ENCODE measurements around the gene POU6F2. TPM values are rescaled to one million over a fixed set of nuclear protein-coding genes. Genes with fewer than 3 reads are reported as not detected.

The POU6F2 gene
- total RNA-seq, 2 experiments from 2014 or later = not detected

GRCh38 chr7:38975944-38976392 is 1.7 kb upstream of the POU6F2 start:
- no peak overlapping the region for H3K4me3 Mint-ChIP-seq
- peaks cover 30% of the 10 kb centered on the region for H3K27me3 Mint-ChIP-seq
- ChIA-PET CTCF (no interaction called here), POLR2A (no interaction called here)
- TF ChIP-seq CTCF (IDR thresholded peaks at IDR 0.05) = no peak
- DNase-seq = no peak
- no peak for ATAC-seq
- no peaks in the 10 kb centered on the region for H3K4me1 Mint-ChIP-seq (ENCODE audit: low read depth)
- intact Hi-C loops (cut with micrococcal nuclease) = no loop called here
- no peaks in the 10 kb centered on the region for H3K36me3 Mint-ChIP-seq (ENCODE audit: low read depth)
- H3K9me3 Mint-ChIP-seq = no peaks in the 10 kb centered on the region
- no peak overlapping the region for H3K27ac Mint-ChIP-seq

- no peak overlapping the region for H3K27ac Mint-ChIP-seq
- H3K4me1 Mint-ChIP-seq (ENCODE audit: low read depth) = no peaks in the 10 kb centered on the region
- intact Hi-C loops (cut with micrococcal nuclease) = no loop called here
- peaks cover 30% of the 10 kb centered on the region for H3K27me3 Mint-ChIP-seq
- DNase-seq (no peak), ATAC-seq (no peak)
- ChIA-PET CTCF (interaction anchor here (1.7 to 1.8 kb wide), 2 partner anchors 15 to 38 kb away, joined by 4 read pairs; no protein-coding TSS in a partner anchor), POLR2A (no interaction called here)
- TF ChIP-seq CTCF (IDR thresholded peaks at IDR 0.05) = no peak
- no peaks in the 10 kb centered on the region for H3K36me3 Mint-ChIP-seq (ENCODE audit: low read depth)
- no peaks in the 10 kb centered on the region for H3K9me3 Mint-ChIP-seq
- H3K4me3 Mint-ChIP-seq = no peak overlapping the region
Measured at GRCh38 chr7:38978491-38978890, 782 bp downstream of the POU6F2 start.

- CTCF ChIA-PET = no interaction called here
Measured at GRCh38 chr7:38992203-38992602, 14.5 kb downstream of the POU6F2 start.

GRCh38 chr7:39001595-39001994 is 23.9 kb downstream of the POU6F2 start:
- no peak overlapping the region for H3K4me3 Mint-ChIP-seq
- TF ChIP-seq CTCF (IDR thresholded peaks at IDR 0.05) = no peak
- H3K36me3 Mint-ChIP-seq (ENCODE audit: low read depth) = no peaks in the 10 kb centered on the region
- no peaks in the 10 kb centered on the region for H3K9me3 Mint-ChIP-seq
- H3K27me3 Mint-ChIP-seq = no peaks in the 10 kb centered on the region
- no peak for ATAC-seq
- intact Hi-C loops (cut with micrococcal nuclease) = no loop called here
- DNase-seq = no peak
- H3K4me1 Mint-ChIP-seq (ENCODE audit: low read depth) = no peaks in the 10 kb centered on the region
- ChIA-PET POLR2A (no interaction called here), CTCF (no interaction called here)
- no peak overlapping the region for H3K27ac Mint-ChIP-seq

More at GRCh38 chr7:38992203-38992602, 14.5 kb downstream of the POU6F2 start:
- Mint-ChIP-seq H3K9me3 (no peaks in the 10 kb centered on the region), H3K27me3 (peaks cover 4% of the 10 kb centered on the region), H3K4me3 (no peak overlapping the region), H3K27ac (no peak overlapping the region), H3K36me3 (ENCODE audit: low read depth) (no peaks in the 10 kb centered on the region), H3K4me1 (ENCODE audit: low read depth) (no peaks in the 10 kb centered on the region)
- POLR2A ChIA-PET = no interaction called here
- intact Hi-C loops (cut with micrococcal nuclease) = no loop called here
- DNase-seq = no peak
- ATAC-seq = no peak
- TF ChIP-seq CTCF (IDR thresholded peaks at IDR 0.05) = no peak

GRCh38 chr7:39002755-39003154 is 25.0 kb downstream of the POU6F2 start:
- no peaks in the 10 kb centered on the region for H3K4me1 Mint-ChIP-seq (ENCODE audit: low read depth)
- no peaks in the 10 kb centered on the region for H3K9me3 Mint-ChIP-seq
- intact Hi-C loops (cut with micrococcal nuclease) = no loop called here
- no peaks in the 10 kb centered on the region for H3K27me3 Mint-ChIP-seq
- ATAC-seq (no peak), DNase-seq (no peak)
- no peak overlapping the region for H3K4me3 Mint-ChIP-seq
- ChIA-PET CTCF (no interaction called here), POLR2A (no interaction called here)
- H3K27ac Mint-ChIP-seq = no peak overlapping the region
- no peak for TF ChIP-seq CTCF (IDR thresholded peaks at IDR 0.05)
- H3K36me3 Mint-ChIP-seq (ENCODE audit: low read depth) = no peaks in the 10 kb centered on the region
